SK-N-SH (cell line): ENCODE results near the gene TESK1. TPM values are rescaled to one million over a fixed set of nuclear protein-coding genes. Genes with fewer than 3 reads are reported as not detected.
"Not testable (repeated sequence)": the region's sequence is repeated elsewhere in the genome, so short reads cannot be mapped to it uniquely, and the experiment has no call there.

Experiments used
- CTCF ChIA-PET: fragments of 300-600, 350-600 bp; formaldehyde crosslinking; extraction: SDS; loops from one replicate; lab custom pipeline; 2021; lab: Yijun Ruan, JAX
- POLR2A ChIA-PET: fragments of 350-600 bp; sonication (Branson Sonifier 250); formaldehyde crosslinking; extraction: SDS; loops from one replicate; lab custom pipeline; 2020; ENCODE audit warnings: antibody characterized with exemption, inconsistent platforms; lab: Yijun Ruan, JAX
- DNase-seq: peaks from one replicate; pipeline ENCODE4 v3.0.0; 2012
- H2AFZ ChIP-seq: fragments of 200-600 bp; sonication (generic); 2 replicates; pipeline ENCODE4 v1.8.1; 2016; ENCODE audit warnings: antibody characterized with exemption, mild to moderate bottlenecking, low read depth
- H3F3A ChIP-seq: fragments of 200-600 bp; sonication (generic); replicated peaks from 2 replicates; pipeline ENCODE3; 2016; ENCODE audit warnings: antibody characterized with exemption, mild to moderate bottlenecking; ENCODE audit not compliant: insufficient read depth
- H3K27ac ChIP-seq, 2 experiments: fragments of 200-500 bp in 1 of 2; fragments of 200-600 bp in 1 of 2; sonication (Bioruptor generic) in 1 of 2; sonication (generic), shearing (Covaris generic) in 1 of 2; 2 replicates each; pipeline versions ENCODE4 v1.5.1 to v1.6.1; 2014 to 2016; ENCODE audit warnings: low read depth in 2 of 2, inconsistent platforms in 1 of 2, low read length in 1 of 2, mild to moderate bottlenecking in 1 of 2, mixed read lengths in 1 of 2
- H3K27me3 ChIP-seq: fragments of 200-600 bp; sonication (generic), shearing (Covaris generic); 2 replicates; pipeline ENCODE4 v1.6.1; 2016; ENCODE audit warnings: mixed run types; ENCODE audit not compliant: insufficient read depth
- H3K36me3 ChIP-seq, 2 experiments: fragments of 200-500 bp in 1 of 2; fragments of 200-600 bp in 1 of 2; sonication (Bioruptor generic) in 1 of 2; sonication (generic) in 1 of 2; replicated peaks in 1 of 2; 2 replicates each; pipeline versions ENCODE3 to v1.5.1; 2014 to 2016; ENCODE audit warnings: low read length in 1 of 2, mild to moderate bottlenecking in 1 of 2; ENCODE audit not compliant: insufficient read depth in 2 of 2, control insufficient read depth in 1 of 2
- H3K4me1 ChIP-seq, 2 experiments: fragments of 200-500 bp in 1 of 2; fragments of 200-600 bp in 1 of 2; sonication (Bioruptor generic) in 1 of 2; sonication (generic), shearing (Covaris generic) in 1 of 2; 2 replicates each; pipeline versions ENCODE4 v1.5.1 to v1.6.1; 2014 to 2016; ENCODE audit warnings: low read depth in 1 of 2, low read length in 1 of 2, mixed run types in 1 of 2; ENCODE audit not compliant: insufficient read depth in 2 of 2, control insufficient read depth in 1 of 2
- H3K4me2 ChIP-seq: fragments of 200-600 bp; sonication (generic), shearing (Covaris generic); 2 replicates; pipeline ENCODE4 v1.6.1; 2017; ENCODE audit warnings: mixed run types
- H3K4me3 ChIP-seq, 2 experiments: fragments of 200-500 bp in 1 of 2; fragments of 200-600 bp in 1 of 2; sonication (Bioruptor generic) in 1 of 2; sonication (generic), shearing (Covaris generic) in 1 of 2; 2 replicates each; pipeline versions ENCODE4 v1.5.1 to v1.8.1; 2014 to 2016; ENCODE audit warnings: low read depth in 2 of 2, inconsistent platforms in 1 of 2, low read length in 1 of 2, mild to moderate bottlenecking in 1 of 2, mixed read lengths in 1 of 2, moderate library complexity in 1 of 2
- H3K79me2 ChIP-seq: fragments of 200-600 bp; sonication (generic); 2 replicates; pipeline ENCODE4 v1.8.1; 2017; ENCODE audit warnings: mild to moderate bottlenecking; ENCODE audit not compliant: insufficient read depth
- H3K9ac ChIP-seq: fragments of 200-600 bp; sonication (generic); 2 replicates; pipeline ENCODE4 v1.6.1; 2017; ENCODE audit warnings: mixed run types
- H3K9me2 ChIP-seq: fragments of 200-600 bp; sonication (generic); 2 replicates; pipeline ENCODE4 v1.6.1; 2017; ENCODE audit warnings: mixed run types
- H3K9me3 ChIP-seq: fragments of 200-600 bp; sonication (generic); 2 replicates; pipeline ENCODE4 v1.6.1; 2017; ENCODE audit warnings: mixed run types, mild to moderate bottlenecking, moderate library complexity
- H4K20me1 ChIP-seq: fragments of 200-600 bp; sonication (generic); 2 replicates; pipeline ENCODE4 v1.6.1; 2017; ENCODE audit warnings: mild to moderate bottlenecking, mixed run types; ENCODE audit not compliant: insufficient read depth
- ELF1 ChIP-seq: IDR thresholded peaks from 2 replicates; pipeline ENCODE4 v1.4.0; 2012
- GATA2 ChIP-seq: sonication (generic); formaldehyde crosslinking; IDR thresholded peaks from 2 replicates; pipeline ENCODE4 v1.5.0; 2020; ENCODE audit warnings: mild to moderate bottlenecking, missing genetic modification reagents
- MAX ChIP-seq: IDR thresholded peaks from 2 replicates; pipeline ENCODE4 v1.4.0; 2012; ENCODE audit warnings: low read depth
- NRF1 ChIP-seq: IDR thresholded peaks from 2 replicates; pipeline ENCODE4 v1.6.1; 2012; ENCODE audit warnings: low read depth, mild to moderate bottlenecking, low read length
- RAD21 ChIP-seq: IDR thresholded peaks from 2 replicates; pipeline ENCODE4 v1.6.1; 2012; ENCODE audit warnings: mild to moderate bottlenecking, low read length
- RFX5 ChIP-seq: IDR thresholded peaks from 2 replicates; pipeline ENCODE4 v1.6.1; 2012; ENCODE audit warnings: mild to moderate bottlenecking, improper control_type of control experiment, low read length
- SIN3A ChIP-seq: IDR thresholded peaks from 2 replicates; pipeline ENCODE4 v1.6.1; 2012; ENCODE audit warnings: low read depth, mild to moderate bottlenecking, low read length, moderate library complexity, borderline replicate concordance
- TEAD4 ChIP-seq: IDR thresholded peaks from 2 replicates; pipeline ENCODE4 v1.4.0; 2012; ENCODE audit warnings: mild to moderate bottlenecking, borderline replicate concordance; ENCODE audit not compliant: insufficient read depth
- WGBS: methylation state at CpG from one replicate; pipeline ENCODE4 v1.1.6; 2017; ENCODE audit warnings: low lambda C conversion rate; 5-methylcytosine and 5-hydroxymethylcytosine counted together
- polyA plus RNA-seq, 3 experiments: library from polyadenylated mRNA; depleted of rRNA; stranded (reverse); fragments of >200 nt; gene quantifications; 2 replicates each; pipeline ENCODE4 v1.2.3, GENCODE V29; 2012
- TF ChIP-seq, protein P1 (sequence below): fragments of 150-350 bp; IDR thresholded peaks from 2 replicates; pipeline ENCODE4 v1.6.1; 2017; ENCODE audit warnings: antibody characterized with exemption, low read length, low read depth, borderline replicate concordance
- TF ChIP-seq, protein P2 (sequence below): IDR thresholded peaks from 2 replicates; pipeline ENCODE4 v1.6.1; 2012; ENCODE audit warnings: mild to moderate bottlenecking, low read depth, low read length, moderate library complexity

The TESK1 gene
- polyA plus RNA-seq, 1 of the 3 experiments (the other 2 are of a cell fraction): 26.0 TPM

DNA sequence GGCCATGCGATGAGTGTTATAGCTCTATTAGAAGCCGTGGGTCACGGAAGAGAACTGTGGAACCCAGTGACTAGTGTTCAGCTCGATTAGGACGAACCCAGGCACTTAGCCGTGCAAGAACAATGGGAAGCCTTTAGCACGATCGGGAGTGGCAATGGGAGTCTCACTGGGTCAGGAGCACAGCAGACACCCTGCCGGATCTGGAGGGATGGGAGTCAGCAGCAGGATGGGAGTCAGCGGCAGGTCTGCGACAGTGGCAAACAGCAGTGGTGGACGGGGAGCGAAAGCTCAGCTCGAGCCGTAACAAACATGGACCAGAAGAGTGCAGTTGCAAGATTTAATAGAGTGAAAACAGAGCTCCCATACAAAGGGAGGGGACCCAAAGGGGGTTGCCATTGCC is 35.4 kb downstream of the TESK1 start:
- H3K4me1 ChIP-seq, H3F3A ChIP-seq, DNase-seq, H3K9ac ChIP-seq, H4K20me1 ChIP-seq, H3K4me3 ChIP-seq, POLR2A ChIA-PET, H2AFZ ChIP-seq, H3K79me2 ChIP-seq, H3K27me3 ChIP-seq, H3K36me3 ChIP-seq, H3K27ac ChIP-seq, H3K4me2 ChIP-seq, H3K9me3 ChIP-seq, H3K9me2 ChIP-seq: not testable (repeated sequence)
- 92% methylated on average over 15 of the region's 15 CpGs for WGBS
- CTCF ChIA-PET: interaction anchor here (1.5 kb wide), 1 partner anchor 29 kb away, joined by 5 read pairs; no protein-coding TSS in a partner anchor

- H3F3A ChIP-seq, H3K4me2 ChIP-seq, H3K79me2 ChIP-seq, H3K9me2 ChIP-seq, H3K9me3 ChIP-seq, H3K36me3 ChIP-seq, H3K9ac ChIP-seq, H2AFZ ChIP-seq, DNase-seq, H3K4me1 ChIP-seq, CTCF ChIA-PET, H3K27ac ChIP-seq, POLR2A ChIA-PET, H4K20me1 ChIP-seq, H3K27me3 ChIP-seq, H3K4me3 ChIP-seq: not testable (repeated sequence)
- 93% methylated on average over 3 of the region's 3 CpGs for WGBS
Observed at GRCh38 chr9:35641478-35641877, 36.4 kb downstream of the TESK1 start.

GRCh38 chr9:35643046-35643445 is 38.0 kb downstream of the TESK1 start:
- Histone ChIP-seq H3K9me2 (no peaks in the 10 kb centered on the region), H3K27me3 (no peaks in the 10 kb centered on the region), H3K9me3 (no peaks in the 10 kb centered on the region), H3K36me3 (no peaks in the 10 kb centered on the region), H3F3A (peaks cover 5% of the 10 kb centered on the region), H3K79me2 (no peaks in the 10 kb centered on the region)
- DNase-seq: no peak
- POLR2A ChIA-PET: no interaction called here
- TF ChIP-seq ELF1 (no peak), GATA2 (CRISPR knock-in tag) (no peak), TEAD4 (no peak), MAX (no peak), RFX5 (no peak), RAD21 (no peak), NRF1 (no peak), SIN3A (no peak)
- TF ChIP-seq, protein P1, sequence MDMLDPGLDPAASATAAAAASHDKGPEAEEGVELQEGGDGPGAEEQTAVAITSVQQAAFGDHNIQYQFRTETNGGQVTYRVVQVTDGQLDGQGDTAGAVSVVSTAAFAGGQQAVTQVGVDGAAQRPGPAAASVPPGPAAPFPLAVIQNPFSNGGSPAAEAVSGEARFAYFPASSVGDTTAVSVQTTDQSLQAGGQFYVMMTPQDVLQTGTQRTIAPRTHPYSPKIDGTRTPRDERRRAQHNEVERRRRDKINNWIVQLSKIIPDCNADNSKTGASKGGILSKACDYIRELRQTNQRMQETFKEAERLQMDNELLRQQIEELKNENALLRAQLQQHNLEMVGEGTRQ: no peak
- TF ChIP-seq, protein P2, sequence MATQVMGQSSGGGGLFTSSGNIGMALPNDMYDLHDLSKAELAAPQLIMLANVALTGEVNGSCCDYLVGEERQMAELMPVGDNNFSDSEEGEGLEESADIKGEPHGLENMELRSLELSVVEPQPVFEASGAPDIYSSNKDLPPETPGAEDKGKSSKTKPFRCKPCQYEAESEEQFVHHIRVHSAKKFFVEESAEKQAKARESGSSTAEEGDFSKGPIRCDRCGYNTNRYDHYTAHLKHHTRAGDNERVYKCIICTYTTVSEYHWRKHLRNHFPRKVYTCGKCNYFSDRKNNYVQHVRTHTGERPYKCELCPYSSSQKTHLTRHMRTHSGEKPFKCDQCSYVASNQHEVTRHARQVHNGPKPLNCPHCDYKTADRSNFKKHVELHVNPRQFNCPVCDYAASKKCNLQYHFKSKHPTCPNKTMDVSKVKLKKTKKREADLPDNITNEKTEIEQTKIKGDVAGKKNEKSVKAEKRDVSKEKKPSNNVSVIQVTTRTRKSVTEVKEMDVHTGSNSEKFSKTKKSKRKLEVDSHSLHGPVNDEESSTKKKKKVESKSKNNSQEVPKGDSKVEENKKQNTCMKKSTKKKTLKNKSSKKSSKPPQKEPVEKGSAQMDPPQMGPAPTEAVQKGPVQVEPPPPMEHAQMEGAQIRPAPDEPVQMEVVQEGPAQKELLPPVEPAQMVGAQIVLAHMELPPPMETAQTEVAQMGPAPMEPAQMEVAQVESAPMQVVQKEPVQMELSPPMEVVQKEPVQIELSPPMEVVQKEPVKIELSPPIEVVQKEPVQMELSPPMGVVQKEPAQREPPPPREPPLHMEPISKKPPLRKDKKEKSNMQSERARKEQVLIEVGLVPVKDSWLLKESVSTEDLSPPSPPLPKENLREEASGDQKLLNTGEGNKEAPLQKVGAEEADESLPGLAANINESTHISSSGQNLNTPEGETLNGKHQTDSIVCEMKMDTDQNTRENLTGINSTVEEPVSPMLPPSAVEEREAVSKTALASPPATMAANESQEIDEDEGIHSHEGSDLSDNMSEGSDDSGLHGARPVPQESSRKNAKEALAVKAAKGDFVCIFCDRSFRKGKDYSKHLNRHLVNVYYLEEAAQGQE: no peak
- TF ChIP-seq, all 33 proteins: peak for 0
- 83% methylated on average over 12 of the region's 12 CpGs for WGBS
- Histone ChIP-seq H3K4me2 (no peak overlapping the region), H2AFZ (no peak overlapping the region), H3K4me3 (no peak overlapping the region), H4K20me1 (no peaks in the 10 kb centered on the region), H3K9ac (no peak overlapping the region), H3K4me1 (peaks cover 6 to 7% of the 10 kb centered on the region in 2 experiments; a peak in 1 of 4 replicates), H3K27ac (no peak overlapping the region)
- CTCF ChIA-PET: interaction anchor here (0.6 kb wide), 1 partner anchor 27 kb away, joined by 3 read pairs; no protein-coding TSS in a partner anchor

- not testable (repeated sequence) for H3F3A ChIP-seq, H3K27ac ChIP-seq, H3K9me3 ChIP-seq, H3K9me2 ChIP-seq, H3K79me2 ChIP-seq, DNase-seq, H3K9ac ChIP-seq, H3K27me3 ChIP-seq, H4K20me1 ChIP-seq, H3K36me3 ChIP-seq, H3K4me1 ChIP-seq
- ChIA-PET POLR2A (interaction anchor here (2.6 kb wide), 1 partner anchor 12 kb away, joined by 20 read pairs; the partner anchor contains the start of genes CCDC107 and RMRP), CTCF (interaction anchor here (0.8 to 5.7 kb wide), 20 partner anchors 10 to 521 kb away, joined by 3 to 86 read pairs (median 4); partner anchors contain the start of genes CCDC107, CD72, CREB3 and GBA2)
- 96% methylated on average over 10 of the region's 10 CpGs for WGBS
- H3K4me2 ChIP-seq: peak overlapping the region; percentile 96; the same call in 1 of the 2 replicates
- peak overlapping the region in 1 of 2 experiments; percentile 67; a peak in 2 of 4 replicates for H3K4me3 ChIP-seq
- peak overlapping the region; percentile 97; the same call in 1 of the 2 replicates for H2AFZ ChIP-seq
Observed at GRCh38 chr9:35645736-35646135, 40.7 kb downstream of the TESK1 start.
